Heart left ventricle (tissue), 13 donors: ENCODE data around the gene DGAT2L6.

Experiments used
- POLR2A ChIP-seq, 2 donors: fragments of 450-650 bp; IDR thresholded peaks; one replicate each; pipeline ENCODE4 v1.6.1; 2017; ENCODE audit warnings: antibody characterized with exemption in 2 of 2, mild to moderate bottlenecking in 2 of 2, moderate library complexity in 2 of 2
- TF ChIP-seq, protein P1 (sequence below), 12 donors: fragments of 200-600 bp; sonication (generic) in 4 of 12; IDR thresholded peaks; one replicate each; pipeline versions ENCODE4 v1.5.0 to v1.8.0; 2018 to 2022; ENCODE audit warnings: antibody characterized with exemption in 12 of 12, mild to moderate bottlenecking in 5 of 12
- donor health status: ischemic (EF 13 %, LVEDD 7.1; RV severe dilation, severe dysfunction).
- donor health status: DM: no; HTN: yes; CAD: no.
- donor health status: DM: no; HTN: no; CAD: no.
- donor health status: ischemic (EF 25% LVEDD 6.9; RV normal size, moderate dysfunction).
- donor health status: ischemic (EF 25% LVEDD 5.7; RV mildly dilated, moderate dysfunction).
- donor health status: ischemic (EF 35%, LVEDD 5.7; RV mildly dilated, moderate dysfunction).
- donor health status: nonischemic (EF 11% LVEDD 7.7; RV severe dilation, severe dysfunction).
- donor health status: DM: yes; HTN: yes; CAD: no.
- donor health status: PGD.
- donor health status: ischemic (EF 29% LVEDD 5.4; RV normal size, mild dysfunction).
- donor health status: nonischemic (EF 23%, LVEDD 6.1; RV moderate dilation, normal function).

DNA sequence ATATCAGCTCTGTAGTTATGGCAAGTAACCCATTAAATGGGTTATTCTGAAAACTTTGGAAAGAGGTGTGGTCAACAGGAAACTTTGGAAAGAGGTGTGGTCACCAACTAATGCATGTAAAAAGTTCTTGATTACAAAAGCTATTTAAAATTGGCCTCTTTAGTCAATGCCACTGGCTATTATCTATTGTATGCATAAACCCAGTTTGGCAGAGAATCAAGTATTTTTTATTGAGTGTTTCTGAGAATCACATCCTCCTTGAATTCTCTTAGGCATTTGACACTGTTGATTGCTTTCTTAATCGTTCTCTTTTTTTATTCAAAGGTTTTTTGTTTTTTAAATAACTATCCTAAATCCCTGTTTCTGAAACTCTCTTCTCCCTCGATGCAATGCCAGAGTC is 75.2 kb downstream of the DGAT2L6 start:
- TF ChIP-seq, protein P1, sequence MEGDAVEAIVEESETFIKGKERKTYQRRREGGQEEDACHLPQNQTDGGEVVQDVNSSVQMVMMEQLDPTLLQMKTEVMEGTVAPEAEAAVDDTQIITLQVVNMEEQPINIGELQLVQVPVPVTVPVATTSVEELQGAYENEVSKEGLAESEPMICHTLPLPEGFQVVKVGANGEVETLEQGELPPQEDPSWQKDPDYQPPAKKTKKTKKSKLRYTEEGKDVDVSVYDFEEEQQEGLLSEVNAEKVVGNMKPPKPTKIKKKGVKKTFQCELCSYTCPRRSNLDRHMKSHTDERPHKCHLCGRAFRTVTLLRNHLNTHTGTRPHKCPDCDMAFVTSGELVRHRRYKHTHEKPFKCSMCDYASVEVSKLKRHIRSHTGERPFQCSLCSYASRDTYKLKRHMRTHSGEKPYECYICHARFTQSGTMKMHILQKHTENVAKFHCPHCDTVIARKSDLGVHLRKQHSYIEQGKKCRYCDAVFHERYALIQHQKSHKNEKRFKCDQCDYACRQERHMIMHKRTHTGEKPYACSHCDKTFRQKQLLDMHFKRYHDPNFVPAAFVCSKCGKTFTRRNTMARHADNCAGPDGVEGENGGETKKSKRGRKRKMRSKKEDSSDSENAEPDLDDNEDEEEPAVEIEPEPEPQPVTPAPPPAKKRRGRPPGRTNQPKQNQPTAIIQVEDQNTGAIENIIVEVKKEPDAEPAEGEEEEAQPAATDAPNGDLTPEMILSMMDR (IDR thresholded peaks at IDR 0.05), result no peak
- TF ChIP-seq POLR2A (IDR thresholded peaks at IDR 0.05), result no peak
